ENCODE data around the gene RALBP1.

The RALBP1 gene

GRCh38 chr18:9521770-9522169, 46.5 kb downstream of the RALBP1 start:
- H3K4me3 ChIP-seq (replicated peaks; ENCODE audit: low read depth, low read length) = no peak overlapping the region
- DNase-seq (ENCODE audit: extremely low read depth, low read depth) = no peak
- no peak for TF ChIP-seq CTCF (IDR thresholded peaks at IDR 0.05; ENCODE audit: low read depth, low read length, missing control alignments)

- H3K4me3 ChIP-seq (replicated peaks; ENCODE audit: low read depth, low read length) = no peak overlapping the region
- DNase-seq (ENCODE audit: extremely low read depth, low read depth) = no peak
- TF ChIP-seq CTCF (IDR thresholded peaks at IDR 0.05; ENCODE audit: low read depth, low read length, missing control alignments) = no peak
These were observed 47.6 kb downstream of the RALBP1 start for GRCh38 chr18:9522952-9523351.

- no peak overlapping the region for H3K4me3 ChIP-seq (replicated peaks; ENCODE audit: low read depth, low read length)
- TF ChIP-seq CTCF (IDR thresholded peaks at IDR 0.05; ENCODE audit: low read depth, low read length, missing control alignments) = no peak
- DNase-seq (ENCODE audit: extremely low read depth, low read depth) = no peak
These were observed 51.1 kb downstream of the RALBP1 start for GRCh38 chr18:9526458-9526857.

- DNase-seq (ENCODE audit: extremely low read depth, low read depth) = no peak
- no peak overlapping the region for H3K4me3 ChIP-seq (replicated peaks; ENCODE audit: low read depth, low read length)
- no peak for TF ChIP-seq CTCF (IDR thresholded peaks at IDR 0.05; ENCODE audit: low read depth, low read length, missing control alignments)
These were observed 55.1 kb downstream of the RALBP1 start for GRCh38 chr18:9530226-9531009.

- H3K4me3 ChIP-seq (replicated peaks; ENCODE audit: low read depth, low read length) = no peak overlapping the region
- DNase-seq (ENCODE audit: extremely low read depth, low read depth) = no peak
- no peak for TF ChIP-seq CTCF (IDR thresholded peaks at IDR 0.05; ENCODE audit: low read depth, low read length, missing control alignments)
These were observed 56.6 kb downstream of the RALBP1 start for GRCh38 chr18:9531791-9532410.

GRCh38 chr18:9534844-9535243, 59.5 kb downstream of the RALBP1 start:
- no peak for TF ChIP-seq CTCF (IDR thresholded peaks at IDR 0.05; ENCODE audit: low read depth, low read length, missing control alignments)
- DNase-seq (ENCODE audit: extremely low read depth, low read depth) = no peak
- no peak overlapping the region for H3K4me3 ChIP-seq (replicated peaks; ENCODE audit: low read depth, low read length)

Data from HFF-Myc (cell line).